HPDE6-E6E7 (cell line): ENCODE data around the gene TUFM.
"Not testable (repeated sequence)": the region's sequence is repeated elsewhere in the genome, so short reads cannot be mapped to it uniquely, and the experiment has no call there.

Experiments
- DNase-seq: peaks from one replicate; pipeline ENCODE4 v3.0.0; 2011; ENCODE audit warnings: missing footprints; ENCODE audit errors: extremely low spot score

The TUFM gene

DNA sequence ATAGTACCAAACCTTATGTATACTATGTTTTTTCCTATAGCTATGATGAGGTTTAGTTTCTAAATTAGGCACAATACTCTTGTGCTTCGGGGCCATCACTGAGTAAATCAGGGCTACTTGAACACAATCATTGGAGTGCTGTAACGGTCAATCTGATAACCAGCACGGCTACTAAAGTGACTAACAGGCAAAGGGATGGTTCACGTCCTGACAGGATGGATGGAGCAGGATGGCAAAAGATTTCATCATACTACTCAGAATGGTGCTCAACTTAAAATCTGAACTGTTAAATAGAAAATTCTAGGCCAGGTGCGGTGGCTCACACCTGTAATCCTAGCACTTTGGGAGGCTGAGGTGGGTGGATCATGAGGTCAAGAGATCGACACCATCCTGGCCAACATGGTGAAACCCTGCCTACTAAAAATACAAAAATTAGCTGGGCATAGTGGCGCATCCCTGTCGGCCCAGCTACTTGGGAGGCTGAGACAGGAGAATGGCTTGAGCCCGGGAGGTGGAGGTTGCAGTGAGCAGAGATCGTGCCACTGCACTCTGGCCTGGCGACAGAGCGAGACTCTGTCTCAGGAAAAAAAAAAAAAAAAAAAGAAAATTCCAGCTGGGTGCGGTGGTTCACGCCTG, 7.0 kb downstream of the TUFM start:
- DNase-seq, result no peak

GRCh38 chr16:28838558-28838918, 7.6 kb downstream of the TUFM start:
- no peak for DNase-seq

DNA sequence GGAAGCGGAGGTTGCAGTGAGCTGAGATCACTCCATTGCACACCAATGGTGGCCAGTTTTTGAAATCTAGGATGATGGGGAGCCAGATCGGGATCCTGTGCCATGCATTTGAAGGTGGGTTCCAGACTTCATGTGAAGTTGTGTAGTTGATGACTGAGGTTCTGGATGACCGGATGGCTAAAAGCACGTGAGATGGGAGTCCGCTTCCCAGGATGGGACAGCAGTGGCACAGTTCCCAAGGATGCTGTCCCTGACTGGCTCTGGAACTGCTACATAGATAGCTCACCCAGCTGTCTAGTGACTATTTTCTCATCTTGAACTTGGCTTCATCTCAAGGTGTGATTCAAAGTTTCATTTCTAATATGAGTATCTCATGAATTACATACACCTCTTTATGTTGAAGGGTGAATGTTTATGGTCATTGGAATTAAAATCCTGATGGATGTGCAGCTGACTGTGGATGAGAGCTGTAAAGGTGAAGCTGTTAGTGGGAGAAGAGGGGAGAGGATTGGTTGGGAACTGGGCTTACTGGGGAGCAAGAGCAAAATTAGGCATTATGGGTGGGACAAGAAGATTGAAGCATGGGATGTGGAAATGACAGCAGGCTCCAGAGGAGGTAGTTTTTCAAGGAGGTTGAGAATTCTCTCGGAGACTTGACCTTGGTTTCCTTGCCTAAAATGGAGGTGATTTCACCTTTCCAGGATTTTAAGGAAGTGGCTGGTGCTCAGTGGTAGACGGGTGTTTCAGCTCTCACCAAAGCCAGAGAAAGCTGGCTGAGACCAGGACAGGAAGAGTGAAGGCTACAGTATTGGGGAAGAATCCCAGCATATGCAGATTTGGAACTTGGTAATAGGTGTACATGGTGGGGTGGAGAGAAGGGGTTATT, 8.2 kb downstream of the TUFM start:
- DNase-seq, result no peak

DNA sequence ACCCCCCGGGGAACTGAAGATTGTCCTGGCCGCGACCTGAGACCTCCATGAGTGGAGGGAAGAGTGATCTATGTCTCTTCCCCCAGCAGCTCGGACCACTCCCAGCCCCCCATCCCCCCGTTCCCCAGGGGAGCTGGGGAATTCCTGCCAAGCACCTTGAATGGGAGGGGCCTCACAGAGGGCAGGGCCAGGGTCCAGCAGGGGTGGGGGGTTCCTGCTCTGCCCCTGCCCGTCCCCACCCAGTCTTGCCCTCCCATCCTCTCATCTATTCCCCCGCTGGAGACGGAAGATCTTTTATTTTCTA, 9.4 kb downstream of the TUFM start:
- DNase-seq, result no peak

- DNase-seq, result no peak
These were observed 10.0 kb downstream of the TUFM start for GRCh38 chr16:28835864-28836760.

DNA sequence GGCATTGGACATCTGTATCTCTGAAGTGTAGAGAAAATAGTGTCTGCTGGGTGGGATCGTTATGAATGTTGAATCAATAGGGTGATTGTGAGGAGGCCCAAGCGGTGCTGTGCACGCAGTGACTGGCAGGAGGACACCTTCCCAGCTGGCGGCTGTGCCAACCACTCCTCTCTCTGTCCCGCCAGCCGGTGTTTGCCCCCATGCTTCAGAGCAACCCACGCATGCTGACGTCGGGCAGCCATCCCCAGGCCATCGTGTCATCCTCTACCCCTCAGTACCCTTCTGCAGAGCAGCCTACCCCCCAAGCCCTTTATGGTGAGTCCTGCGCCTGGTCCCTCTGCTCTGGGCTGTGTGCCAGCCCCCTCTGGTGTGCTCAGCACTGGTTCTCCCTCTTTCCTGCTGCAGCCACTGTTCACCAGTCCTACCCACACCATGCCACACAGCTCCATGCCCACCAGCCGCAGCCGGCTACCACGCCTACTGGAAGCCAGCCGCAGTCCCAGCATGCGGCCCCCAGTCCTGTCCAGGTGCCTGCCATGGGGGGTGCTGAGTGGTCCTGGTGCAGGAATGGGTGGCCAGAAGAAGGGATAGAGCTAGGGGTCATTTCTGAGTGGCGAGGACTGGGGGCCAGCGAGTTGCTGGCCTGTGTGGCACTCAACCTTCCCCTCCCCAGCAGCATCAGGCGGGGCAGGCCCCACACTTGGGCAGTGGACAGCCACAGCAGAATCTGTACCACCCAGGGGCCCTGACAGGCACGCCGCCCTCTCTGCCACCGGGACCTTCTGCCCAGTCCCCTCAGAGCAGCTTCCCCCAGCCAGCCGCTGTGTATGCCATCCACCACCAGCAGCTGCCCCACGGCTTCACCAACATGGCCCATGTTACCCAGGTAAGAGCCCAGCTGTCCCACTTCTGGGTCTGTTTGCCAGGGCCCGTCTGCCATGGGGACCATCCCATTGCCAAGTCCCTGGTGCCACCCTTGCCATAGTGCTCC, 11.0 kb downstream of the TUFM start:
- no peak for DNase-seq

DNA sequence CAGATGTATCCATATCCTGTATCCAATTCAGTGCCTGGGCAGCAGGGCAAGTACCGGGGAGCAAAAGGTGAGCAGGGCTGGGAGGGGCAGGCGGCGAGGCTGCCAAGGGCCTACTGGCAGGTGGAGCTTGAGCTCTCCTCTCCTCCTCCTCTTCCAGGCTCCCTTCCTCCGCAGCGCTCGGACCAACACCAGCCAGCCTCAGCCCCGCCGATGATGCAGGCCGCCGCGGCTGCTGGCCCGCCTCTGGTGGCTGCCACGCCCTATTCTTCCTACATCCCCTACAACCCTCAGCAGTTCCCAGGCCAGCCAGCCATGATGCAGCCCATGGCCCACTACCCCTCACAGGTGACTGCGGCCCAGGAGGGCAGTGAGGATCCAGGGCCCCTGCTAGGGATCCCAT, 11.8 kb downstream of the TUFM start:
- no peak for DNase-seq

- DNase-seq, result no peak
These were observed 15.6 kb downstream of the TUFM start for GRCh38 chr16:28830531-28830930.

- DNase-seq, result no peak
These were observed 16.4 kb downstream of the TUFM start for GRCh38 chr16:28829747-28830146.

- no peak for DNase-seq
These were observed 20.0 kb downstream of the TUFM start for GRCh38 chr16:28826141-28826540.

GRCh38 chr16:28824717-28824973, 21.5 kb downstream of the TUFM start:
- no peak for DNase-seq

- peak; percentile 95 for DNase-seq
These were observed 22.1 kb downstream of the TUFM start for GRCh38 chr16:28823873-28824716.

DNA sequence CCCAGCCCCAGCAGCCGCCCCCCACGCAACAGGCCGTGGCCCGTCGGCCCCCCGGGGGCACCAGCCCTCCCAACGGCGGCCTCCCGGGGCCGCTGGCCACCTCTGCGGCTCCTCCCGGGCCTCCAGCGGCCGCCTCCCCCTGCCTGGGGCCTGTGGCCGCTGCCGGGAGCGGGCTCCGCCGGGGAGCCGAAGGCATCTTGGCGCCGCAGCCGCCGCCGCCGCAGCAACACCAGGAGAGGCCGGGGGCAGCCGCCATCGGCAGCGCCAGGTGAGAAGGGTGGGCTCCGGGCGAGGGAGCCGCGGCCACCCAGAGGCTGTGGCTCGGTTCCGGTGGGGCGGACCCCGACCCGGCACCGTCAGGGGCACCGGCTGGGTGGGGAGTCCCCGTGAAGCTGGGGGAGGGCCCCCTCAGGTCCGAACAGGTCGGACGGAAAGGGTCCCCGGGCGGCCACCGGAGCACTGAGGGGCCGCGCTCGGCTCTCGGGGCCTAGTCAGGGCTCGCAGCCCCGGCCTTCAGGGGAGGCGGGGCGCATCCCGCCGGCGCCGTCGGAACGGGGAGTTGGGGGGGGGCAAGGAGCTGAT, 22.8 kb downstream of the TUFM start:
- peak; percentile 26 for DNase-seq

GRCh38 chr16:28822520-28823290, 23.4 kb downstream of the TUFM start, which contains the start of gene ATXN2L:
Gene ATXN2L (plus strand): TSS chr16:28822999. CDS start chr16:28823260, 261 bp downstream.
- DNase-seq, result peak; percentile 80

GRCh38 chr16:28821874-28822519, 24.2 kb downstream of the TUFM start:
- DNase-seq, result no peak

- not testable (repeated sequence) for DNase-seq
These were observed 25.6 kb downstream of the TUFM start for GRCh38 chr16:28820546-28820945.

GRCh38 chr16:28820016-28820415, 26.1 kb downstream of the TUFM start:
- no peak for DNase-seq

DNA sequence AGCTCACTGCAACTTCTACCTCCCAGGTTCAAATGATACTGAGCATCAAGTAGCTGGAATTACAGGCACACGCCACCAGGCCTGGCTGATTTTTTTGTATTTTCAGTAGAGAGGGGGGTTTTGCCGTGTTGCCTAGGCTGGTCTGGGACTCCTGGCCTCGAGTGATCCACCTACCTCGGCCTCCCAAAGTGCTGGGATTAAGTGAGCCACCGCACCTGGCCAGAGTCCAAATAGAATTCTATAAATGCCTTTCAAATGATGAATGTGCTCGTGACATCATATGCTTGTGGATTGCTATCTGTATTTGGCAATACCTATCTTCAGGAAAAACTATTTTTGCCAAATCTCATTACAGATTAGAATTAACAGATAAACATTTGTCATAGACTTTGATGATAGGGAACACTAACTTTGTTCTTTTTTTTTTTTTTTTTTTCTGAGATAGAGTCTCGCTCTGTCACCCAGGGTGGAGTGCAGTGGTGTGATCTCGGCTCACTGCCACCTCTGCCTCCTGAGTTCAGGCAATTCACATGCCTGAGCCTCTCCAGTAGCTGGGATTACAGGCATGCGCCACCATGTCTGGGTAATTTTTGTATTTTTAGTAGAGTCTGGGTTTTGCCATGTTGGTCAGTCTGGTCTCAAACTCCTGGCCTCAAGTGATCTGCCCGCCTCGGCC, 38.6 kb downstream of the TUFM start:
- DNase-seq, result not testable (repeated sequence)
